K562 (cell line): ENCODE results near the gene TTLL9. TPM values are rescaled to one million over a fixed set of nuclear protein-coding genes. Genes with fewer than 3 reads are reported as not detected.

Source experiments
- ADNP ChIP-seq: fragments of 200-800 bp; sonication (Bioruptor generic); IDR thresholded peaks from 2 replicates; pipeline ENCODE4 v1.6.1; 2016; ENCODE audit warnings: missing genetic modification characterization, missing compliant biosample characterization
- ASH1L ChIP-seq: fragments of 450-650 bp; IDR thresholded peaks from 2 replicates; pipeline ENCODE4 v1.6.1; 2018; ENCODE audit warnings: borderline replicate concordance, mild to moderate bottlenecking, low read depth; ENCODE audit not compliant: partially characterized antibody
- BRD4 ChIP-seq: fragments of 200-600 bp; sonication (generic); IDR thresholded peaks from 2 replicates; pipeline ENCODE4 v1.6.1; 2017; ENCODE audit warnings: inconsistent platforms
- BRD9 ChIP-seq: fragments of 450-650 bp; IDR thresholded peaks from 2 replicates; pipeline ENCODE4 v1.6.1; 2018; ENCODE audit warnings: low read depth; ENCODE audit not compliant: partially characterized antibody
- CHD1 ChIP-seq: fragments of 200-600 bp; sonication (generic); IDR thresholded peaks from one replicate; pipeline ENCODE4 v1.6.1; 2012; ENCODE audit warnings: mild to moderate bottlenecking, moderate library complexity, low read length, inconsistent platforms
- CHD2 ChIP-seq: IDR thresholded peaks from 2 replicates; pipeline ENCODE4 v1.6.1; 2011; ENCODE audit warnings: low read depth, low read length
- COPS2 ChIP-seq: fragments of 450-650 bp; conservative IDR thresholded peaks from 2 replicates; pipeline ENCODE4 v1.6.1; 2016; ENCODE audit warnings: mild to moderate bottlenecking, moderate library complexity
- DEAF1 ChIP-seq: fragments of 450-650 bp; formaldehyde crosslinking; IDR thresholded peaks from 2 replicates; pipeline ENCODE4 v1.4.0; 2020; ENCODE audit warnings: mild to moderate bottlenecking, moderate library complexity
- ETV5 ChIP-seq: sonication (generic); formaldehyde crosslinking; IDR thresholded peaks from 2 replicates; pipeline ENCODE4 v1.4.0; 2020; ENCODE audit warnings: low read depth, mild to moderate bottlenecking, missing genetic modification reagents
- HES1 ChIP-seq: fragments of 450-650 bp; IDR thresholded peaks from 2 replicates; pipeline ENCODE4 v1.6.1; 2016; ENCODE audit warnings: low read depth, mild to moderate bottlenecking, moderate library complexity
- HMBOX1 ChIP-seq: sonication (generic); IDR thresholded peaks from 2 replicates; pipeline ENCODE4 v1.6.1; 2016
- JUND ChIP-seq, 2 experiments: IDR thresholded peaks; 2 replicates in 1 of 2; 3 replicates in 1 of 2; pipeline ENCODE4 v1.6.1; 2011; ENCODE audit warnings: borderline replicate concordance in 2 of 2, low read depth in 2 of 2, low read length in 2 of 2, improper control_type of control experiment in 1 of 2, missing biosample characterization in 1 of 2, missing genetic modification characterization in 1 of 2, missing genetic modification reagents in 1 of 2
- KDM2B ChIP-seq: fragments of 250-450 bp; sonication (Bioruptor Pico); IDR thresholded peaks from 2 replicates; pipeline ENCODE4 v1.8.0; 2021; ENCODE audit warnings: mild to moderate bottlenecking, moderate library complexity
- LARP7 ChIP-seq: fragments of 450-650 bp; IDR thresholded peaks from 2 replicates; pipeline ENCODE4 v1.6.1; 2016
- LEF1 ChIP-seq: fragments of 450-650 bp; IDR thresholded peaks from 2 replicates; pipeline ENCODE4 v1.6.1; 2016; ENCODE audit warnings: mild to moderate bottlenecking
- MAX ChIP-seq: sonication (generic); formaldehyde crosslinking; IDR thresholded peaks from 2 replicates; pipeline ENCODE4 v1.9.0; 2022; ENCODE audit warnings: mild to moderate bottlenecking, missing genetic modification reagents
- MEF2A ChIP-seq: IDR thresholded peaks from 2 replicates; pipeline ENCODE4 v1.6.1; 2011; ENCODE audit warnings: low read depth, mild to moderate bottlenecking, low read length, moderate library complexity; ENCODE audit not compliant: control insufficient read depth
- RFX1 ChIP-seq: fragments of 450-650 bp; IDR thresholded peaks from 2 replicates; pipeline ENCODE4 v1.6.1; 2016; ENCODE audit warnings: mild to moderate bottlenecking, moderate library complexity
- SREBF2 ChIP-seq: sonication (generic); formaldehyde crosslinking; IDR thresholded peaks from 2 replicates; pipeline ENCODE4 v1.4.0; 2020; ENCODE audit warnings: mild to moderate bottlenecking, missing genetic modification reagents
- STAT5A ChIP-seq: IDR thresholded peaks from 2 replicates; pipeline ENCODE4 v1.6.1; 2012; ENCODE audit warnings: low read length, inconsistent platforms, borderline replicate concordance
- TCF3 ChIP-seq: sonication (generic); formaldehyde crosslinking; IDR thresholded peaks from 2 replicates; pipeline ENCODE4 v1.4.0; 2020; ENCODE audit warnings: mild to moderate bottlenecking, missing genetic modification reagents
- TCF7 ChIP-seq: sonication (generic); IDR thresholded peaks from 2 replicates; pipeline ENCODE4 v1.6.1; 2016; ENCODE audit warnings: antibody characterized with exemption, borderline replicate concordance
- ZKSCAN3 ChIP-seq: fragments of 250-450 bp; sonication (Bioruptor Pico); IDR thresholded peaks from 2 replicates; pipeline ENCODE4 v1.4.0; 2020
- ZNF165 ChIP-seq: fragments of 250-450 bp; sonication (Bioruptor Pico); IDR thresholded peaks from 2 replicates; pipeline ENCODE4 v1.4.0; 2020; ENCODE audit warnings: borderline replicate concordance
- ZNF695 ChIP-seq: fragments of 450-650 bp; formaldehyde crosslinking; IDR thresholded peaks from 2 replicates; pipeline ENCODE4 v1.4.0; 2020; ENCODE audit warnings: mild to moderate bottlenecking, moderate library complexity
- polyA plus RNA-seq, 8 experiments: library from polyadenylated mRNA; depleted of rRNA in 4 of 8; stranded (reverse) in 5 of 8; unstranded in 3 of 8; fragments of >200 nt; fragmentation: Nextera tagmentation in 2 of 8; fragmentation: Illumina TruSeq in 1 of 8; extraction: Ambion mirVana in 2 of 8; extraction: Trizol in 1 of 8; gene quantifications; 2 replicates each; pipeline versions ENCODE4 v1.2.1 to v1.2.3, GENCODE V29; 2011 to 2014; ENCODE audit warnings: inconsistent platforms in 1 of 8, missing spikeins in 1 of 8
- total RNA-seq, 7 experiments: library from RNA; depleted of rRNA in 6 of 7; stranded (reverse); fragments of >200 nt in 6 of 7; fragmentation: Illumina TruSeq in 2 of 7; extraction: Trizol in 2 of 7; gene quantifications; 2 replicates each; pipeline versions ENCODE4 v1.2.1 to v1.2.3, GENCODE V29; 2011 to 2021; ENCODE audit warnings: low replicate concordance in 1 of 7

Gene TTLL9
- total and polyA plus RNA-seq, 9 of the 15 experiments (the other 6 are each of a cell fraction or from before 2014, with no cell fraction given) = 0.06 to 0.07 TPM; not detected in 7

- TF ChIP-seq LARP7 = no peak
- TF ChIP-seq ETV5 (CRISPR knock-in tag) = peak; percentile 100
- TF ChIP-seq LEF1 = no peak
- no peak for TF ChIP-seq ASH1L
- no peak for TF ChIP-seq ZNF165 (CRISPR knock-in tag)
- no peak for TF ChIP-seq ZKSCAN3
- TF ChIP-seq JUND (IDR thresholded peaks at IDR 0.05; ENCODE audit: borderline replicate concordance, low read depth, low read length) = peak; percentile 53
- TF ChIP-seq JUND (tag; IDR thresholded peaks at IDR 0.05; ENCODE audit: borderline replicate concordance, low read depth, low read length) = peak; percentile 45; the same call in 1 of the 3 replicates
- no peak; the same call in 1 of the 2 replicates for TF ChIP-seq CHD2
- no peak for TF ChIP-seq BRD9
- TF ChIP-seq TCF7 = 0 out of 2 replicates have a peak, but pooled peaks have one; percentile 37
- TF ChIP-seq CHD1 = no peak
- TF ChIP-seq HMBOX1 = no peak
- TF ChIP-seq STAT5A = no peak
- TF ChIP-seq HES1 = no peak
- peak; percentile 80 for TF ChIP-seq TCF3
- no peak for TF ChIP-seq BRD4
- no peak for TF ChIP-seq ZNF695 (CRISPR knock-in tag)
- TF ChIP-seq RFX1 = no peak
- TF ChIP-seq MAX (CRISPR knock-in tag) = peak; percentile 91
- TF ChIP-seq KDM2B (CRISPR knock-in tag) = 0 out of 2 replicates have a peak, but pooled peaks have one; percentile 32
- TF ChIP-seq COPS2 = no peak
- no peak for TF ChIP-seq ADNP
- no peak for TF ChIP-seq MEF2A
- TF ChIP-seq SREBF2 (CRISPR knock-in tag) = peak; percentile 100
- TF ChIP-seq DEAF1 (CRISPR knock-in tag) = no peak
These were observed 98.1 kb downstream of the TTLL9 start (continued) for GRCh38 chr20:31968291-31969126.
